ENCODE results near the gene NTRK2.

Gene NTRK2

DNA sequence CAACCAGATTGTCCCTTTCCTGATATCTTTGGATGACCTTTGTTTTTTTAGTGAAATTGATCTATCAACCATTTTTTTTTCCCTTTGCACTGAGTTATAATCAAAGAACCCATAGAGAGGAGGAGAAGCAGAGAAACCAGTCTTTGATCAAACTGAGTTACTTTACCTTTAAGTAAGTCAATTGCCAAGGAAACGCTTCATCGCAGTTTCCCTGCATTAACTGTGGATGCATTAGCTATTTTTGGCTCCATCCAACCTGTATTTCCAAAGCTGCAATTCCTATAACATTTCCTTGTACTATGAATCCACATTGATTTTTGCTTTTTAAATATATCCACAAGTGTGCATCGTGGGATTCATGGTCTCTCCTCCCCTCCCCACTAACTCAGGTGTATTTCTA is 268.1 kb downstream of the NTRK2 start:
- no peaks in the 10 kb centered on the region for H3K36me3 ChIP-seq (ENCODE audit: control insufficient read depth, insufficient read depth, low read length)
- H3K27ac ChIP-seq (ENCODE audit: low read depth, low read length), result no peak overlapping the region

DNA sequence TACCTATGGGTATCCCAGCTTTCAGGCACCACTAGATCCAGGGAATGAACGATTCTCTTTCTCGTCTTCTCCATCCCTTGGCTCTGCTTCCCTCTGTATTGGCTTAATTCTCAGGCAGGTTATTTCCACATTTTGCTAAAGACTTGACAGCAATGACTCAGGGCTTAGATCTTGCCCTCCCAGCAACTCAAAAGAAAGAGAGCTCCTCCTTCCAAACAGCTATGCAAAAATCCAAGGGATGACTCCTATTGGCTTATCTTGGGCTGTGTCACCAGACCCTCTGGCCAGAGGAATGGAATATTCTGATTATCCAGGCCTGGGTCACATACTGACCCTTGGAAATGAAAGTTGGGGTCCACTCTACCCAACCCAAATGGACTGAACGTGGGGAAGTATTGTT is 270.2 kb downstream of the NTRK2 start:
- Histone ChIP-seq H3K9ac (ENCODE audit: low read depth, low read length) (no peak overlapping the region), H3K4me1 (ENCODE audit: control insufficient read depth, insufficient read depth, low read length) (peaks cover 8% of the 10 kb centered on the region; the same call in 1 of the 2 replicates), H3K9me3 (ENCODE audit: control insufficient read depth, insufficient read depth, low read length) (no peaks in the 10 kb centered on the region), H3K27me3 (ENCODE audit: control insufficient read depth, insufficient read depth, low read length) (no peaks in the 10 kb centered on the region), H3K4me3 (ENCODE audit: low read depth, low read length) (no peak overlapping the region), H3K27ac (ENCODE audit: low read depth, low read length) (no peak overlapping the region), H3K36me3 (ENCODE audit: control insufficient read depth, insufficient read depth, low read length) (no peaks in the 10 kb centered on the region)

More for the DNA sequence above, 268.1 kb downstream of the NTRK2 start:
- Histone ChIP-seq H3K27me3 (ENCODE audit: control insufficient read depth, insufficient read depth, low read length) (no peaks in the 10 kb centered on the region), H3K4me1 (ENCODE audit: control insufficient read depth, insufficient read depth, low read length) (peaks cover 14% of the 10 kb centered on the region), H3K9ac (ENCODE audit: low read depth, low read length) (no peak overlapping the region), H3K9me3 (ENCODE audit: control insufficient read depth, insufficient read depth, low read length) (no peaks in the 10 kb centered on the region), H3K4me3 (ENCODE audit: low read depth, low read length) (no peak overlapping the region)

DNA sequence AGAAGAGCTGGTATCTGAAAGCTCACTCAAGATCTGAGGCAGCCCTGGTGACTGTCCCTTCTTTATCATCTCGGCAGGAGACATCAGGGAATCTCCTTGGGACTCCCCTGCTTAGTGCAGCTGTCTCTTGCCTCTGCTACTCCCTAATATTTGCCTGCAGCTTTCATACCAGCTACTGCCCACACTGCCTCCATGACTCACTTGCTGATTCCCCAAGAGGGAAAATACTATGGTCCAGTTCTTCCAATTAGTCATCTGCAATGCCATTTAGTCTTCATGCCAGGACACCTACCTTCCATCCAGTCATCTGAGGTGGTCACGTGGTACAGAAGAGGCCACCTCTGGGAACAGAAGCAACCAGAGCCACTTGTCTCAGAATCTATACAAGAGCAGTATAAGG is 270.8 kb downstream of the NTRK2 start:
- H3K27ac ChIP-seq (ENCODE audit: low read depth, low read length), result no peak overlapping the region
- no peaks in the 10 kb centered on the region for H3K36me3 ChIP-seq (ENCODE audit: control insufficient read depth, insufficient read depth, low read length)
- H3K9ac ChIP-seq (ENCODE audit: low read depth, low read length), result no peak overlapping the region
- H3K27me3 ChIP-seq (ENCODE audit: control insufficient read depth, insufficient read depth, low read length), result no peaks in the 10 kb centered on the region
- no peaks in the 10 kb centered on the region for H3K9me3 ChIP-seq (ENCODE audit: control insufficient read depth, insufficient read depth, low read length)
- no peak overlapping the region for H3K4me3 ChIP-seq (ENCODE audit: low read depth, low read length)
- H3K4me1 ChIP-seq (ENCODE audit: control insufficient read depth, insufficient read depth, low read length), result peaks cover 8% of the 10 kb centered on the region; the same call in 1 of the 2 replicates

DNA sequence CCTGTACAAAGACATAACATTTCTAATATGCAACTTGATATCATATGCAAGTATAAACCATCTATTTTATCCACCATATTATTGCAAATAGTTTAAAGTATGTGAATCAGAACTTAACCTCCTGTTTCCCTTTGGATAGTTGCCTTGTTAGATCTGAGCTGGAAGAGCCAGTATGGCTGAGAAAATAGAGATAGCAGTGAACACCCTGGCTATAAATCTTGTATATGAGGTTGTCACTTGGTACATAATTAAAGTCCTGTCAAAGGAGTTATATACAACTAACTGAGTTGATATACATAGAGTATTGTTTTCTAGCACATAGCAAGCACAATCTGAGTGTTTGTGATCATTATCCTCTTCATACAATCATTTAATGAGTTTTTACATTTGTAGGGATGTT is 272.3 kb downstream of the NTRK2 start:
- H3K27me3 ChIP-seq (ENCODE audit: control insufficient read depth, insufficient read depth, low read length), result no peaks in the 10 kb centered on the region
- H3K4me3 ChIP-seq (ENCODE audit: low read depth, low read length), result no peak overlapping the region
- no peak overlapping the region for H3K27ac ChIP-seq (ENCODE audit: low read depth, low read length)
- no peaks in the 10 kb centered on the region for H3K9me3 ChIP-seq (ENCODE audit: control insufficient read depth, insufficient read depth, low read length)
- peaks cover 8% of the 10 kb centered on the region; the same call in 1 of the 2 replicates for H3K4me1 ChIP-seq (ENCODE audit: control insufficient read depth, insufficient read depth, low read length)
- no peak overlapping the region for H3K9ac ChIP-seq (ENCODE audit: low read depth, low read length)
- no peaks in the 10 kb centered on the region for H3K36me3 ChIP-seq (ENCODE audit: control insufficient read depth, insufficient read depth, low read length)

- no peaks in the 10 kb centered on the region; the same call in 1 of the 2 replicates for H3K4me1 ChIP-seq (ENCODE audit: control insufficient read depth, insufficient read depth, low read length)
- no peaks in the 10 kb centered on the region for H3K9me3 ChIP-seq (ENCODE audit: control insufficient read depth, insufficient read depth, low read length)
- H3K4me3 ChIP-seq (ENCODE audit: low read depth, low read length), result no peak overlapping the region
- no peaks in the 10 kb centered on the region for H3K36me3 ChIP-seq (ENCODE audit: control insufficient read depth, insufficient read depth, low read length)
- H3K27me3 ChIP-seq (ENCODE audit: control insufficient read depth, insufficient read depth, low read length), result no peaks in the 10 kb centered on the region
- H3K27ac ChIP-seq (ENCODE audit: low read depth, low read length), result no peak overlapping the region
- no peak overlapping the region for H3K9ac ChIP-seq (ENCODE audit: low read depth, low read length)
Measured at GRCh38 chr9:84943482-84944050, 274.0 kb downstream of the NTRK2 start.

DNA sequence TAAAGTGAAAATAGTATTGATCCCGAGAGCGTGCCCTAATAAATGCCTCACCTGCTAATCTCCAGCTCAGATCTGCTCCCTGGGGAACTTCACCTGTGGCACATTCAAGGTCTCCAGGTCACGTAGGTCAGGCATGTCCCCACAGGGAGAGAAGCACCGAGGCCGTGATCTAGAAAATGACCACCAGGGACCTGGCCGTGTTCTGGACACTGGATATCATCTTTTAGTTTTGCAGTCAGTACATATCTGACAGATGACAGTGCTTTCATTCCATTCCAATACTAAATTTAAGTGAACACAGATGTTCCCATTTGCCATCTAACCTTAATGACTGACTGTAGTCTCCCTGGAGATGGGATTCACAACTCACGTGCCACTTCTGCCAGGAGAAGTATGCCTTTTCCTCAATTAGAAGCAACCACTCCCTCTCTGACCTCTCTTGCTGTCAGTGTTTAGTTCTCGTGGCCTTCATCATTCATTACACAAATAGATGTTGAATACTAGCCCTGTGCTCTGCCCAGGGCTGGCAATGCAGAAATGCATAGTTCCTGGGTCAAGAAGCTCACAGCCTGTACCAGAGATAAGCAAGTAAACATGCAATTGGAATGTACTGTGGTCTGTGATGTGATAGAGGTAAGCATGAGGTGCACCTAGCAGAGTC is 276.5 kb downstream of the NTRK2 start:
- Histone ChIP-seq H3K9ac (ENCODE audit: low read depth, low read length) (no peak overlapping the region), H3K9me3 (ENCODE audit: control insufficient read depth, insufficient read depth, low read length) (no peaks in the 10 kb centered on the region), H3K27me3 (ENCODE audit: control insufficient read depth, insufficient read depth, low read length) (no peaks in the 10 kb centered on the region), H3K27ac (ENCODE audit: low read depth, low read length) (no peak overlapping the region), H3K36me3 (ENCODE audit: control insufficient read depth, insufficient read depth, low read length) (no peaks in the 10 kb centered on the region), H3K4me1 (ENCODE audit: control insufficient read depth, insufficient read depth, low read length) (no peaks in the 10 kb centered on the region; the same call in 1 of the 2 replicates), H3K4me3 (ENCODE audit: low read depth, low read length) (no peak overlapping the region)

- Histone ChIP-seq H3K9me3 (ENCODE audit: control insufficient read depth, insufficient read depth, low read length) (no peaks in the 10 kb centered on the region), H3K4me1 (ENCODE audit: control insufficient read depth, insufficient read depth, low read length) (no peaks in the 10 kb centered on the region; the same call in 1 of the 2 replicates), H3K36me3 (ENCODE audit: control insufficient read depth, insufficient read depth, low read length) (no peaks in the 10 kb centered on the region), H3K27ac (ENCODE audit: low read depth, low read length) (no peak overlapping the region), H3K4me3 (ENCODE audit: low read depth, low read length) (no peak overlapping the region), H3K27me3 (ENCODE audit: control insufficient read depth, insufficient read depth, low read length) (no peaks in the 10 kb centered on the region), H3K9ac (ENCODE audit: low read depth, low read length) (no peak overlapping the region)
Measured at GRCh38 chr9:84947412-84947972, 278.0 kb downstream of the NTRK2 start.

DNA sequence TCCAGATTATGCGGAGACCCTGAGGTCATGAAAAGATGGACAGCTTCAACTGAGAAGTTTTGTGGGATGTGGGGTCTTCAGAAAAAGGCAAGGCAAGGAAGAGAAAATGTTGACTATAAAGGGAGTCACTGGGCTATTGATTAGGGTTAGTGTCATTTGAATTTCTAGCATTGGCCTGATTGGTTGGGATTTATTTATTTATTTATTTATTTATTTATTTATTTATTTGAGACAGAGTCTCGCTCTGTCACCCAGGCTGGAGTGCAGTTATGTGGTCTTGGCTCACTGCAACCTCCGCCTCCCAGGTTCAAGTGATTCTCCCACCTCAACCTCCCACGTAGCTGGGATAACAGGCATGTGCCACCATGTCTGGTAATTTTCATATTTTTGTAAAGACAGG is 279.7 kb downstream of the NTRK2 start:
- Histone ChIP-seq H3K27me3 (ENCODE audit: control insufficient read depth, insufficient read depth, low read length) (peaks cover under 1% of the 10 kb centered on the region; the same call in 1 of the 2 replicates), H3K27ac (ENCODE audit: low read depth, low read length) (no peak overlapping the region), H3K9ac (ENCODE audit: low read depth, low read length) (no peak overlapping the region), H3K36me3 (ENCODE audit: control insufficient read depth, insufficient read depth, low read length) (no peaks in the 10 kb centered on the region), H3K4me3 (ENCODE audit: low read depth, low read length) (no peak overlapping the region), H3K4me1 (ENCODE audit: control insufficient read depth, insufficient read depth, low read length) (peaks cover 4% of the 10 kb centered on the region; the same call in 1 of the 2 replicates), H3K9me3 (ENCODE audit: control insufficient read depth, insufficient read depth, low read length) (no peaks in the 10 kb centered on the region)

DNA sequence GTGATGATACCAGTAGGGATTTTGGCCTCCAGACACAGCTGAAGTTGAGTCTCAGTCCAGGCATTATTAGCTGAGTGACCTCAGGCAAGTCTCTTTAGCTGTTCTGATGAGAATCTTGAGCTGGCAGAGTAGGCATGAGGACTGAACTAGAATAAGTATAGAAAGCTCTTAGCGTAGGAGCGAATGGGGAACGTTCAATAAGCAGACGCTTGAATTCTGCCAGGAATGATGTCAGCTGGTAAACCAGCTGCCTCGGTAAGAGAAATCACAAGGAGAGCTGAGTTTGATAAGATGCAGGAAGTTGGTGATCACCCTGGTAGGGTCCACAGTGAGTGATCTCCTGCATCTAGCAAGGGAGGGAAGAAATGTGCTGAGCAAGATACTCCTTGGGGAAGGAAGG is 280.4 kb downstream of the NTRK2 start:
- Histone ChIP-seq H3K4me1 (ENCODE audit: control insufficient read depth, insufficient read depth, low read length) (peaks cover 4% of the 10 kb centered on the region; the same call in 1 of the 2 replicates), H3K27me3 (ENCODE audit: control insufficient read depth, insufficient read depth, low read length) (peaks cover 7% of the 10 kb centered on the region), H3K36me3 (ENCODE audit: control insufficient read depth, insufficient read depth, low read length) (no peaks in the 10 kb centered on the region), H3K27ac (ENCODE audit: low read depth, low read length) (no peak overlapping the region), H3K9ac (ENCODE audit: low read depth, low read length) (no peak overlapping the region), H3K4me3 (ENCODE audit: low read depth, low read length) (no peak overlapping the region), H3K9me3 (ENCODE audit: control insufficient read depth, insufficient read depth, low read length) (no peaks in the 10 kb centered on the region)

DNA sequence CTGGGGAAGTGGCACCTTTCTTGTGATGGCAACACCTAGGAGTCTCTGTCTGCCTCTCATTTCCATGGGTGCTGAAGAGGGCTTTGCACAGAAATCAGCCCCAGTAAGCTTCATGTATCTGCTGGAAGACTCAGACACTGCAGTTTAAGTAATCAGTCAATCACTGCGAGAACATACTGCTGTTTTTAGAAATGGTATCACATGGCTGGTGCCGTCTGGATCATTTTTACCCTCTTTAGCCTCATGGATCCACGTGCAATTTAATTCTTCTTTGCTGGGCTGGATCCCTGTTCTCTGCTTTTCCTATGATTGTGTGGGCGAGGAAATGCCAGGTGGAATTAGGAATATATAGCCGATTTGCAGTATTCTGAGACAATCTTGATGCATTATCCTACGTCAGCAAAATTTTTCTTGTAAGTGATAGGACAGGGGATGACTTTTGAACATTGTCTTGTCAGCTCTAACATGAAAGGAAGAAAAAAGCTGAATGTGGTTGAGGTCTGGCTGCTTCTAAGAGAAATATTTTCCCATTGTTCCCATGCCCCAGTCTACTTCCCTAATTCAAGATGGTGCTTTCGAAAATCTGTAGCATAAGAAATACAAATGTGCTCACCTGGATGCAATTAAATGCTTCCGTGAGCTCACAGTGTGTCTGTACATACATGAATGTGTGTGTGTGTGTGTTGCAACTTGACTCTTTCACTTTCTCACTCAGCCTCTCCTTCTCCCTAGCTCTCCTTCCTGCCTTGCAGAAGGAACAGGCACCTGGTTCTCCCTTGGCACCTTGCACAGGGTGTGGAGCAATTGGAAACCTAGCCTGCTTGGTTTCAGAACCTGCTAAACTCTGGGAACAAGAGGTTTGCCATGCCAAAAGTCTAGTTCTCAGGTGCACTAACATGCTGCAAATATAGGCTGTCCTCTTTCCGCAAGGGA is 281.6 kb downstream of the NTRK2 start:
- Histone ChIP-seq H3K27me3 (ENCODE audit: control insufficient read depth, insufficient read depth, low read length) (peaks cover 7% of the 10 kb centered on the region), H3K4me1 (ENCODE audit: control insufficient read depth, insufficient read depth, low read length) (0 out of 2 replicates have a peak, but pooled peaks cover 4% of the 10 kb centered on the region), H3K9ac (ENCODE audit: low read depth, low read length) (no peak overlapping the region), H3K4me3 (ENCODE audit: low read depth, low read length) (no peak overlapping the region), H3K27ac (ENCODE audit: low read depth, low read length) (no peak overlapping the region), H3K36me3 (ENCODE audit: control insufficient read depth, insufficient read depth, low read length) (no peaks in the 10 kb centered on the region), H3K9me3 (ENCODE audit: control insufficient read depth, insufficient read depth, low read length) (no peaks in the 10 kb centered on the region)
